GM18519 (cell line): ENCODE data around the gene KISS1R.
"Not testable (repeated sequence)": the region's sequence is repeated elsewhere in the genome, so short reads cannot be mapped to it uniquely, and the experiment has no call there.

Experiments used
- ATAC-seq: cut with Tn5 transposase; IDR thresholded peaks from one replicate; pipeline ENCODE4 v1.9.1; 2021; ENCODE audit warnings: mild to moderate bottlenecking, moderate library complexity; ENCODE audit not compliant: unreplicated experiment, low FRiP score

Gene KISS1R

GRCh38 chr19:917323-918151 lies at the start of gene KISS1R:
Gene KISS1R, plus strand, starts transcription at chr19:917333. Its CDS starts 170 bp downstream, at chr19:917503.
- ATAC-seq = no peak

DNA sequence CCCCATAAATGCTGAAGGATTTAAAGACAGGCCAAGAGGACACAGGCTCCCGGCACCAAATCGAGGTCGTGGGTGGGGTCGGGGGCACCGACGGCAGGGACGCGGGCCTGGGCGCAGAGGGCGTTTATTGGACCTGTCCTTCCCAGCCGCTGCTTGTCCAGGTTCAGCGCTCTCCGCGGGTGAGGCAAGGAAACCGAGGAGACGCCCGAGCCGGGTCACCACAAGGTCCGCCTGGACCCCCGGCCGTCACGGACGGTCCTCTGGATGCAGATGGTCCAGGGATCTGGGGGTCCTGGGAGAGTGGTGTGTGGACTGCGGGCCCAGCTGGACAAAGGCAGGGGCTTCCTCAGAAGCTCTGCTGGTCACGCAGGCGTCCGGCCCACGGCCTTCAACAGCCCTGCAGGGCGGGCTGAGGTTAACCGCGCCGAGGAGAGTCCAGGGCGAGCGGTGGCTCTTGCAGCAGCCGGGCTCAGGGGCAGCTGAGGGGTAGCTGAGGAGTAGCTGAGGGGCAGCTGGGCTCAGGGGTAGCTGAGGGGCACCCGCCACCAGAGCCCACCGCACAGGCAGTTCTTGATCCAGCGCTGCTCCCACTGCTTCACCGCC lies 49.2 kb upstream of the KISS1R start:
- no peak for ATAC-seq

DNA sequence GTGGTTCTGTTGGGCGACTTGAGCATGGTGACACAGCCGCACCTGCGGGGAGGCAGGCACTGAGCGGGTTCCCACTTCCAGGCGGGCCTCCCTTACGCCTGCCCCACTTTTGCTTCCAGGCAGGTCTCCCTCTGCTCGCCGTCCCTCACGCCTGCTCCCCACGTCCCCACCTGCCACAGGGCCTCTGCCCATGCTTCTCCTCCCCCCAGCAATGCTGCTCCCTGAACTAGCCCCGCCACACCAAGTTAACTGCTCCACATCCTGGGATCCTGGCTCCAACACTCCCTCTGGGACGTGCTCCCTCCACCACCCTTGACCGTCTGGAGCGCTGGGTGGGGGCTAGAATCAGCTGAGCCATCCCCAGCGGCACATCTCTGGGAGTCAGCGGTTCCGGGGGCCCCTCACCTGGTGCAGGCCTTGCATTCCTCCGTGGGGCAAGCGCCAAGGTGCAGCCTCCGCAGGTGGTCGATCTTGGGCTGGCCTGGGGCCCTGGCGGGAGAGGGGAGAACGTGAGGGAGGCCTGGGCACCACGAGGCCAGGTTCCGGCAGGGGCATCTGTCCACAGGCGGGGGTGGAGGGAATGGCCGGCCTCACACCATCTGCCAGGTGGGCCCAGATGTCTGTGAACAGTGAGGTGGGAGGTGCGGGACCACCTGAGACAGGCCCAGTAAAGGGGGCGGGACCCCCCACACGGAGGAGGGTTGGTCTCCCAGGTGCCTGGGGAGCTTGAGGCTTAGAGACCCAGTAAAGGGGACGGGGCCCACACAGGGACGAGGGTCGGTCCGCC lies 48.5 kb upstream of the KISS1R start:
- no peak for ATAC-seq

DNA sequence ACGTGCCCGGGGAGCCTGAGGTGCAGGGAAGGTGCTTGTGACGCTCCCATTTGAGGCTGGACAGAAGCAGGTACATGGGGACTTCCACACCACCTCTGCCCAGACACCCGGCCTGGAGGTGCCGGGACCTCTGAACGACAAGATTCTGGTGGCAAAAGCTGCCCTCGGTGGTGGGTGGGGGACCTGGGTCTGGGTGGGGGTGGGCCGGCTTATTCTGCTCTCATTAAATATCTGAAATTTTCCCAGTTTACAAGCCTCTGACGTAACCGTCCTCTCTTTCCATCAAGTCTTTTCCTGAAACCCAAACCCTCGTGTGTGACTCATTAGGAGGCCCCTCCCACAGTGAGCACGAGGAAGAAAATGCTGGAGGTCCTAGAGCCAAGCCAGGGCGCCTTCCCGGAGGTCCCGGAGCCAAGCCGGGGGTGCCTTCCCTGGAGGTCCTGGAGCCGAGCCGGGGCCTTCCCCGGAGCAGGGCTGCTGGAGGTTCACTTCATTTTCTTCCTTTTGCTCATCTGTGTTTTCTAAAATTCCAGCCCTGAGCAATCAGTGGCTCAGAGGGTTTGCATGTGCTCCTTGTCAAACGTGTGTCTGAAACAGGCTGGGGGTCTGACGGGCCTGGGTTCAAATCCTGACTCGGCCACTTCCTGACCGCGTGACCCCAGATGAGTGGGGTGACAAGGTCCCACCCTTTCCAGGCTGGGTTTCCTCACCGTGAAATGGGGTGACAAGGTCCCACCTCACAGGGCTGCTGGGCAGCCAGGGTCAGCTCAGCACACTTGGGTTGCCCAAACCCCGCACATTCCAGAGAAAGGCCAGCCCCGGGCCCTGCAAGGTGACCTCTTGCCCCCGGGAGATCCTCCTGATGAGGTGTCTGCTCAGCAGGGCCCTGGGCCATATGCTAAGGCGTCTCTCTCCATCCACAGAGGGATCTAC lies 47.6 kb upstream of the KISS1R start:
- ATAC-seq = no peak

GRCh38 chr19:870314-870713 lies 46.8 kb upstream of the KISS1R start:
- no peak for ATAC-seq

GRCh38 chr19:870963-871401 lies 46.2 kb upstream of the KISS1R start:
- no peak for ATAC-seq

DNA sequence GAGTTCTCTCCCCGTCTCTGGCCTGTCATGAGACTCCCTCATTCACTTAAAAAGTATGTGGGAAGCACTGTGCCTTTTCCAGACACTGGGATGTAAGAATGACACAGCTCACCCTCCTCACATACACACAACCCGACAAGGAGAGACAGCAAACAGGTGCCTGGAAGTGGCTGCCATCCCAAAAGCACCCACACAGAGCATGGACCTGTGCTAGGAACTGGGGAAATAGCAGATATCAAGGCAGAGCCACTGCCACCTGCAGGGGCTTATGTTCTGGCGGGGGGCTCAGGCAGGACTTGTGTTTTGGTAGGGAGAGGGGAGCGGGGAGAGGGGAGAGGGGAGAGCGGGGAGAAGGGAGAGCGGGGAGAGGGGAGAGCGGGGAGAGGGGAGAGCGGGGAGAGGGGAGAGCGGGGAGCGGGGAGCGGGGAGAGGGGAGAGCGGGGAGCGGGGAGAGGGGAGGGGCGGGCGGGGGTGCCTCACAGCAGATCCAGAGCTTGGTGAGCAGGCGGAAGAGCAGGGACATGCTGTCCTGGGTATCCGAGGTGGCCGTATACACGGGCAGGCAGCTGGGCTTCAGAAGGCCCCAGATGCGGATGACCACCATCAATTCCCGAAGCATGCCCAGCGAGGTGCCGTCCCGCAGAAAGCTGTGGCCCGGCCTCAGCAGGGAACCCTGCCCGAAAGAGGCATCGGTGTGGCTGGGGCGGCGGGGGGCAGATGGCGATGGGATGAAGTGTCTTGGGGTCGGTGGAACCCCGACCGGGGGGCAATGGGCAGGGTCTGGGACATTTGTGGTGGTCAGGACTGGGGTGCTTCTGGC lies 45.5 kb upstream of the KISS1R start:
- ATAC-seq = no peak

DNA sequence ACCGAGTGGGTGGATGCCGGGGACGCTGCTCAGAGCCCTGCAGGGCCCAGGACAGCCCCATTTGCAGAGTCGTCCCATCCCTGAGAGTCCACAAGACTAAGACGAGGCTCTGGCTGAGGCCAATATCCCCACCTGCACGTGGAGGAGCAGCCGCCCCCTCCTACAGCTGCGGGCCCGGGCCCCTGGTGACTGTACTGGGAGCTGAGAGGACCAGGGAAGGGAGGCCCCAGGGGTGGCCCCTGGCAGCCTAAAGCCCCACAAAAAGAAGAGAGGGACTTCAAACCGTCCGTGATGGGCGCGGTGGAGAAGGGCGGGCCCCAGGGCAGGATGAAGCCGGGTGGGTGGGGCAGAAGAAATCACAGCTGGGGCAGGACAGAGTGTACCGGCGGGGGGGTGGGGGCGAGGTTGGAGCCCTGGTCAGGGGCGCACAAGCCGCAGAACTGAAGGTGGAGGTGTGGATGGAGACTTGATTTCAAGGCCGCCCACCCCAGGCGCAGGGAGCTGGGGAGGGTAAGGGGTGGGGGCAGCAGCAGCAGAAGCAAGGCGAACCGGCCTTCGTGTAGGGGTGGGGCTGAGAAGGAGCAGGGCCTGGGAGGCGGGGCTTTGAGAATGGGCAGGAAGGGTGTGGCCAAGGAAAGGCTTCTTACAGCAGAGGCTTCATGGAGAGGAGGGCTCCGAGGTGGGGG lies 44.7 kb upstream of the KISS1R start:
- ATAC-seq = no peak

DNA sequence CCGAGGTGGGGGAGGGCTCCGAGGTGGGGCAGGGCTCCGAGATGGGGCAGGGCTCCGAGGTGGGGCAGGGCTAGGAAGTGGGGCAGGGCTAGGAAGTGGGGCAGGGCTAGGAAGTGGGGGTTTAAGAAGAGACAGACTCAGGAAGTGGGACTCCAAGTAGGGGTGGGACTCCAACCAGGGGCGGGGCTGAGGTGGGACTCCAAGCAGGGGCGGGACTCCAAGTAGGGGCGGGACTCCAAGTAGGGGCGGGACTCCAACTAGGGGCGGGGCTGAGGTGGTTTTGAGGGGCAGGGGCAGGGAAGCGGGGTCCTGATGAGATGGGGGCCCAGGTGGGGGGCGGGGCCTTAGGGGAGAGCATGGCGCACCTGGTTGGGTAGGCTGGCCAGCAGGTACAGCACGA lies 44.0 kb upstream of the KISS1R start:
- ATAC-seq = no peak

DNA sequence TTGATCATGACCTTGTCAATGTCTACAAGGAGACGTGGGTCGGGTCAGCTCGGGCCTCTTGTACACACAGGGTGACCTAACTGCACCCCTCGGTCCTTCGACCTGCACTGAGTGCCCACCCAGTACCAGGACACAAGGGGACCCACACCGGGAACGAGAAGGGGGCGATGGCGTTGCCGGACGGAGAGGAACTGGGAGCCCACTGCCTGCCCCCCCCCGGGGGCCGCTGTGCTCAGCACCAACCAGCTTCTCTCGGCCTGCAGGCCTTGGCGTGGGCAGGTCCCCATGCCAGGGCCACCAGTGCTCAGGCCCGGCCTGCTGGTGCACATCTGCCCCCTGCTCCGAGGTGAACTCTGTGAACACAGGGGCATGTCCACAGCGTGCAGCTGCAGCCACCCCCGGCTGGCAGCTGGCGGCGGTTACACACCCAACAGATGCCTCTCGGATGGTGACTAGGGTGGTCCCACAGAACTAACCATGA lies 43.5 kb upstream of the KISS1R start:
- ATAC-seq = no peak

DNA sequence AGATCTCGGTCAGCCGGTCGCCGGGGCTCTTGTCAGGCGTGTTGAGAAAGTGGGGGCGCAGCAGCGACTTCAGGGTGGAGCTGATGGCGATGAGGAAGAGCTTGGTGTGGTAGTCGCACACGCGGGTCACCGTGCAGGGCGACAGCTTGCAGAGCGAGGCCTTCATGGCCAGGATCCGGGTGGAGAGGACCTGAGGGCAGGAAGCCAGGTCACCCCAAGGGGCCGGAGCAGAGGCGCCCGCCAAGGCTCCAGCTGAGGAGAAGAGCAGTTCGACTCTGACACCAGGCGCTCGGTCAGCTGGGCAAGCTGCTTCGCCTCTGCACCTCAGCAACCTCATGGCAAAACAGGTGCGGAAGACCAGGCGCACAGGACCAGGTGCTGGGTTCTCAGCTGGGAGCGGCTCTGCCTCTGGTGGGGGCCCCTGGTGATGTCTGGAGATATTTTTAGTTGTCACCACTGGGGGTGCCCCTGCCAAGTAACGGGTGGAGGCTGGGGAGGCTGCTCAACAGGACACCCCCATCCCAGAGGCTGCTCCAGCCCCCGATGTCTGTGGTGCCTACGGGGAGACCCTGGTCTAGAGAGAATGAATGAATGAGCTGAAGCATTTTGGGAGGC lies 41.8 kb upstream of the KISS1R start:
- no peak for ATAC-seq

DNA sequence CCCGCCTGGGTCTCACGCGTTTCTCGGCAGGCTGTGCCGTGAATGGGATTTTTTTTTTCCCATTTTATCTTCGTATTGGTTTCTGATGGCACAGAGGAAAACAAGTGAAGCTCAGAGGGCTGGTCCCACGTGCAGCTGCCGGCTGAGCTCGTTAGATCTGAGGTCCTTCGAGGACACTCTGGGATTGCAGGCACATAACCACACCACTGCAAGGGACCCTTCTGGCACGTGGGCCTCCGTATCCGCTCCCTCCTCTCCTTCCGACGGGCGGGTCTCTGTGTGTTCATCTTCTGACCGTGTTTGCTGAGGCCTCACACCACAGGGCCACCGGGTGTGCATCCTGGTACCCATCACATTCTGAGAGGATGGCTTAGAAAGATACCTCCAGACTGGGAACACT lies 41.0 kb upstream of the KISS1R start:
- no peak for ATAC-seq

DNA sequence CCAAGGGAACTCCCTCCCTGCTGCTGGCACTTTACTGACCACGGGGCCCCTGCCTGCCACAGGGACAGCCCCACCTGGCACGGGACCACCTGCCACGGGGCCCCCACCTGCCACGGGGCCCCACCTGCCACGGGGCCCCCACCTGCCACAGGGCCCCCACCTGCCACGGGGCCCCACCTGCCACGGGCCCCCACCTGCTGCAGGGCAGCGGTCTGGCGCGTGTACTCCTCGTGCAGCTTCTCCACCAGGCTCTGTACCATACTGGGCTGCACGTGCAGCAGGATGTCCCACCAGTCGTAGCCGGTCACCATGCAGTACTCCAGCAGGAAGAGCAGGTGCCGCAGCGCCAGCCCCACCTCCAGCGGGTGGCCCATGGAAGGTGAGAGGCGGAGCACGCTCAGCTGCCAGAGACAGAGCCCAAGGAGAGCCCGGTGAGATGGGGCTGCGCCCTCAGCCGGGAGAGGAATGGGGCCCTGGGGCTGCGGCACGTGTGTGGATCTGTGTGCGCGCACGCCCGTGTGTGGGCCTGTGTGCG lies 40.3 kb upstream of the KISS1R start:
- no peak for ATAC-seq

- not testable (repeated sequence) for ATAC-seq
Measured at GRCh38 chr19:877992-878660, 39.0 kb upstream of the KISS1R start.

DNA sequence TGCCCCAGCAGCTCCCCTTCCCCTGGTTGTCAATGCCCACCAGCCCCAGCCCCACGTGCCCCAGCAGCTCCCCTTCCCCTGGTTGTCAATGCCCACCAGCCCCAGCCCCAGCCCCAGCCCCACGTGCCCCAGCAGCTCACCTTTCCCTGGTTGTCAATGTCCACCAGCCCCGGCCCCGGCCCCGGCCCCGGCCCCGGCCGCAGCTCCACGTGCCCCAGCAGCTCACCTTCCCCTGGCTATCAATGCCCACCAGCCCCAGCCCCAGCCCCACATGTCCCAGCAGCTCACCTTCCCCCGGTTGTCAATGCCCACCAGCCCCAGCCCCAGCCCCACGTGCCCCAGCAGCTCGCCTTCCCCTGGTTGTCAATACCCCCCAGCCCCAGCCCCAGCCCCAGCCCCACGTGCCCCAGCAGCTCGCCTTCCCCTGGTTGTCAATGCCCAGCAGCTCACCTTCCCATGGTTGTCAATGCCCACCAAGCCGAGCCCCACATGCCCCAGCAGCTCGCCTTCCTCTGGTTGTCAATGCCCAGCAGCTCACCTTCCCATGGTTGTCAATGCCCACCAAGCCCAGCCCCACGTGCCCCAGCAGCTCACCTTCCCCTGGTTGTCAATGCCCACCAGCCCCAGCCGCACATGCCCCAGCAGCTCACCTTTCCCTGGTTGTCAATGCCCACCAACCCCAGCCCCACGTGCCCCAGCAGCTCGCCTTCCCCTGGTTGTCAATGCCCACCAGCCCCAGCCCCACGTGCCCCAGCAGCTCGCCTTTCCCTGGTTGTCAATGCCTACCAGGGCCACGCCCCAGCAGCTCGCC lies 38.2 kb upstream of the KISS1R start:
- ATAC-seq = not testable (repeated sequence)

- no peak for ATAC-seq
Measured at GRCh38 chr19:879711-880438, 37.3 kb upstream of the KISS1R start.
